ENCODE results near the gene UBC. TPM values are rescaled to one million over a fixed set of nuclear protein-coding genes. Genes with fewer than 3 reads are reported as not detected.

UBC gene
- total and polyA plus RNA-seq, 9 of the 15 experiments (the other 6 are each of a cell fraction or from before 2014, with no cell fraction given): 533 to 1,153 (median 813) TPM

DNA sequence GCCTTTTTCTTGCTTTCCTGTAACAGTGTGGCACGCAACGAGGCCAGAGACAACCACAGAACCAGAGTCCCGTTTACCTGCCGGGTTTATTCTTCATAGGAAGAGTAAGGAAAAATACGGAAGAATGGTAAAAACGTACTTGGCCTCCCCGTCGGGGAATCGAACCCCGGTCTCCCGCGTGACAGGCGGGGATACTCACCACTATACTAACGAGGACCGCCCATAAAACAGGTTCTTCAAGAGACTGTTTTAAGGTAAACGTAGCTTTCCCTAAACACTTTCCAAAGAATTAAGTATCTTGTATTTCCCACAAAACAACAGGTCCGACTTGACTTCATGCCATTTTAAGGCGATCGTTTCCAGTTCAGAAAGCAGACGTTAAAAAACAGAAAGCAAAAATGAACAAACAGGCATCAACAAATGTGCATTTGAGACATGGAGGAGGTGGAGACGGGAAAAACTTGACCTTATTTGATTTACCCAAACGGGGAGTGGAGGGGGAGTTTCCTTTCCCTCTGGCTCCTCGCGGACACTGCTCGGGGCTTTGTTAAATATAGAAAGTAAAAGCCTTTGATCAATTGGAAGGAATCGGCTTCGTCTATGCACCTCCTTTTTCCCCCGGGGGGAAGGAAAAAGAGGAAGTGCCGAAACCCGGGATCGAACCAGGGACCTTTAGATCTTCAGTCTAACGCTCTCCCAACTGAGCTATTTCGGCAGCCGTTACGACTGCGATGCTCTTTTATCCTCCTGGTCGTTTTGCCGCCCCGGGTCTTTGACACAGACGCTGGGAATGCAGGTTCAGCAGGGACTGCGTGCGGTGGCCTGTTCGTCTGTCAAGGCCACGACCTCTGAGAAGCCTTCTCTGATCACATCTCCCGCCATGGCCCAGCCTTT is 13.0 kb upstream of the UBC start (continued):
- peak; percentile 61; the same call in 1 of the 2 replicates for TF ChIP-seq ZNF24 (IDR thresholded peaks at IDR 0.05)
- TF ChIP-seq TGIF2 (CRISPR knock-in tag; IDR thresholded peaks at IDR 0.05): no peak
- no peak for TF ChIP-seq NFE2 (IDR thresholded peaks at IDR 0.05; ENCODE audit: low read depth)
- peak; percentile 90 for TF ChIP-seq ZBTB8A (IDR thresholded peaks at IDR 0.05; ENCODE audit: partially characterized antibody)
- TF ChIP-seq EZH2 (IDR thresholded peaks at IDR 0.05; ENCODE audit: borderline replicate concordance, low read depth, low read length): no peak
- TF ChIP-seq SFPQ (IDR thresholded peaks at IDR 0.05; ENCODE audit: low read depth, low read length): no peak
- TF ChIP-seq ASH1L (IDR thresholded peaks at IDR 0.05; ENCODE audit: borderline replicate concordance, low read depth, partially characterized antibody): no peak
- TF ChIP-seq, protein P1, sequence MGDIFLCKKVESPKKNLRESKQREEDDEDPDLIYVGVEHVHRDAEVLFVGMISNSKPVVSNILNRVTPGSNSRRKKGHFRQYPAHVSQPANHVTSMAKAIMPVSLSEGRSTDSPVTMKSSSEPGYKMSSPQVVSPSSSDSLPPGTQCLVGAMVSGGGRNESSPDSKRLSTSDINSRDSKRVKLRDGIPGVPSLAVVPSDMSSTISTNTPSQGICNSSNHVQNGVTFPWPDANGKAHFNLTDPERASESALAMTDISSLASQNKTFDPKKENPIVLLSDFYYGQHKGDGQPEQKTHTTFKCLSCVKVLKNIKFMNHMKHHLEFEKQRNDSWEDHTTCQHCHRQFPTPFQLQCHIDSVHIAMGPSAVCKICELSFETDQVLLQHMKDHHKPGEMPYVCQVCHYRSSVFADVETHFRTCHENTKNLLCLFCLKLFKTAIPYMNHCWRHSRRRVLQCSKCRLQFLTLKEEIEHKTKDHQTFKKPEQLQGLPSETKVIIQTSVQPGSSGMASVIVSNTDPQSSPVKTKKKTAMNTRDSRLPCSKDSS (IDR thresholded peaks at IDR 0.05; ENCODE audit: low read depth, partially characterized antibody): no peak
- TF ChIP-seq HEY1 (CRISPR knock-in tag; IDR thresholded peaks at IDR 0.05; ENCODE audit: borderline replicate concordance): 0 out of 2 replicates have a peak, but pooled peaks have one; percentile 14
- no peak for TF ChIP-seq NFIX (CRISPR knock-in tag; IDR thresholded peaks at IDR 0.05; ENCODE audit: low read depth)
- TF ChIP-seq RBM17 (IDR thresholded peaks at IDR 0.05; ENCODE audit: borderline replicate concordance, low read depth, low read length): no peak
- TF ChIP-seq ZNF551 (CRISPR knock-in tag; IDR thresholded peaks at IDR 0.05): no peak
- TF ChIP-seq, protein P2, sequence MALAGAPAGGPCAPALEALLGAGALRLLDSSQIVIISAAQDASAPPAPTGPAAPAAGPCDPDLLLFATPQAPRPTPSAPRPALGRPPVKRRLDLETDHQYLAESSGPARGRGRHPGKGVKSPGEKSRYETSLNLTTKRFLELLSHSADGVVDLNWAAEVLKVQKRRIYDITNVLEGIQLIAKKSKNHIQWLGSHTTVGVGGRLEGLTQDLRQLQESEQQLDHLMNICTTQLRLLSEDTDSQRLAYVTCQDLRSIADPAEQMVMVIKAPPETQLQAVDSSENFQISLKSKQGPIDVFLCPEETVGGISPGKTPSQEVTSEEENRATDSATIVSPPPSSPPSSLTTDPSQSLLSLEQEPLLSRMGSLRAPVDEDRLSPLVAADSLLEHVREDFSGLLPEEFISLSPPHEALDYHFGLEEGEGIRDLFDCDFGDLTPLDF (CRISPR knock-in tag; IDR thresholded peaks at IDR 0.05): no peak; the same call in 1 of the 2 replicates
- no peak for TF ChIP-seq ZC3H4 (CRISPR knock-in tag; IDR thresholded peaks at IDR 0.05; ENCODE audit: borderline replicate concordance)
- no peak for TF ChIP-seq NR3C1 (CRISPR knock-in tag; IDR thresholded peaks at IDR 0.05)
- TF ChIP-seq, protein P3, sequence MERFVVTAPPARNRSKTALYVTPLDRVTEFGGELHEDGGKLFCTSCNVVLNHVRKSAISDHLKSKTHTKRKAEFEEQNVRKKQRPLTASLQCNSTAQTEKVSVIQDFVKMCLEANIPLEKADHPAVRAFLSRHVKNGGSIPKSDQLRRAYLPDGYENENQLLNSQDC (CRISPR knock-in tag; IDR thresholded peaks at IDR 0.05): no peak
- TF ChIP-seq FOXK1 (CRISPR knock-in tag; IDR thresholded peaks at IDR 0.05; ENCODE audit: borderline replicate concordance): no peak
- TF ChIP-seq, protein P4, sequence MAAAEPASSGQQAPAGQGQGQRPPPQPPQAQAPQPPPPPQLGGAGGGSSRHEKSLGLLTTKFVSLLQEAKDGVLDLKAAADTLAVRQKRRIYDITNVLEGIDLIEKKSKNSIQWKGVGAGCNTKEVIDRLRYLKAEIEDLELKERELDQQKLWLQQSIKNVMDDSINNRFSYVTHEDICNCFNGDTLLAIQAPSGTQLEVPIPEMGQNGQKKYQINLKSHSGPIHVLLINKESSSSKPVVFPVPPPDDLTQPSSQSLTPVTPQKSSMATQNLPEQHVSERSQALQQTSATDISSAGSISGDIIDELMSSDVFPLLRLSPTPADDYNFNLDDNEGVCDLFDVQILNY (CRISPR knock-in tag; IDR thresholded peaks at IDR 0.05): peak; percentile 70; the same call in 1 of the 2 replicates
- peak; percentile 40; the same call in 1 of the 2 replicates for TF ChIP-seq SREBF1 (IDR thresholded peaks at IDR 0.05; ENCODE audit: borderline replicate concordance, low read depth, low read length)

Measured in K562 (cell line).